Neural cell (in vitro differentiated cells): ENCODE measurements around the gene RABGAP1L.

Source experiments
- CTCF ChIP-seq: fragments of 450-650 bp; IDR thresholded peaks from 2 replicates; pipeline ENCODE4 v1.5.1; 2014; ENCODE audit warnings: antibody characterized with exemption, mild to moderate bottlenecking, moderate library complexity; ENCODE audit not compliant: poor library complexity, severe bottlenecking
- EZH2 ChIP-seq: fragments of 200-600, 300-800 bp; shearing (Covaris generic), sonication (generic); IDR thresholded peaks from 2 replicates; pipeline ENCODE4 v1.6.1; 2014; ENCODE audit warnings: antibody characterized with exemption, low read length, borderline replicate concordance, mild to moderate bottlenecking; ENCODE audit not compliant: insufficient read depth, poor library complexity, severe bottlenecking
- POLR2AphosphoS5 ChIP-seq: IDR thresholded peaks from 2 replicates; pipeline ENCODE4 v1.6.1; 2012
- RAD21 ChIP-seq: fragments of 450-650 bp; conservative IDR thresholded peaks from 2 replicates; pipeline ENCODE4 v1.6.1; 2014; ENCODE audit warnings: antibody characterized with exemption, mild to moderate bottlenecking, moderate library complexity
- REST ChIP-seq: IDR thresholded peaks from 2 replicates; pipeline ENCODE4 v1.6.1; 2012; ENCODE audit warnings: borderline replicate concordance

- TF ChIP-seq POLR2AphosphoS5, result no peak
- TF ChIP-seq CTCF, result no peak
- TF ChIP-seq EZH2, result no peak
- no peak for TF ChIP-seq REST
- TF ChIP-seq RAD21, result no peak
Observed at GRCh38 chr1:174397261-174397660, 237.9 kb downstream of the RABGAP1L start.
